ENCODE results near the gene FBXO30.

FBXO30 gene

GRCh38 chr6:145814501-145815308, at the start of gene FBXO30:
TSS of gene FBXO30 (minus strand) at chr6:145814795. CDS start at chr6:145806405, 8,390 bp downstream.
- DNase-seq (ENCODE audit: low read depth) = peak; percentile 85

GRCh38 chr6:145863988-145864616, 49.5 kb upstream of the FBXO30 start:
- no peak for DNase-seq (ENCODE audit: low read depth)

DNA sequence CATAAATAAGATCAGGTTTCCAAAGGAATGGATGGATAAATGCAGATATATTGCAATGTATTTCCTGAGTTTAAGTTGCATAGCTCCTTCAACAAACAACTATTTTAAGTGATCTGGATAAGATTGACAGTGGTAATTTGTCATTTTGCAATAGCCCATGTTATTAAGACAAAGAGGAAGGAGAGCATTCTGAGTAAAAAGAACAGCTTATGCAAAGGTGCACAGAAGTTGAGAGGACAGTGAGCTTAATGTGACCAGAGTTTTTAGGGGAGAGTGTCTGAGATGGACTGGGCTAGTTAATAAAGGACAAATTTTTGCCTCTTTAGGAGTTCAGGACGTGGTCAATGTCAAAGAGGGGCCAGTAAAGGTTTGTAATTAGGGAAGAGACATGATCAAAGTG, 48.8 kb upstream of the FBXO30 start:
- DNase-seq (ENCODE audit: low read depth) = no peak

DNA sequence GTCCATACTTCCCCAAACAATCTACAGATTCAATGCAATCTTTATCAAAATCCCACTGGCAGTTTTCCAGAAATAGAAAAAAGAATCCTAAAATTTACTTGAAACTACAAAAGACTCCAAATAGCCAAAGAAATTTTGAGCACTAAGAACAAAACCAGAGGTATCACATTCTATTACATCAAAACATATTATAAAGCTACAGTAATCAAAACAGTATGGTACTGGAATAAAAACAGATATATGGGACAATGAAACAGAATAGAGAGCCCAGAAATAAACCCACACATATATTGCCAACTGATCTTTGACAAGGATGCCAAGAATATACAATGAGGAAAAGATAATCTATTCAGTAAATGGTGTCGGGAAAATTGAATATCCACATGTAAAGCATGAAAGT, 46.0 kb upstream of the FBXO30 start:
- DNase-seq (ENCODE audit: low read depth) = no peak

GRCh38 chr6:145850671-145851070, 36.1 kb upstream of the FBXO30 start:
- DNase-seq (ENCODE audit: low read depth) = no peak

DNA sequence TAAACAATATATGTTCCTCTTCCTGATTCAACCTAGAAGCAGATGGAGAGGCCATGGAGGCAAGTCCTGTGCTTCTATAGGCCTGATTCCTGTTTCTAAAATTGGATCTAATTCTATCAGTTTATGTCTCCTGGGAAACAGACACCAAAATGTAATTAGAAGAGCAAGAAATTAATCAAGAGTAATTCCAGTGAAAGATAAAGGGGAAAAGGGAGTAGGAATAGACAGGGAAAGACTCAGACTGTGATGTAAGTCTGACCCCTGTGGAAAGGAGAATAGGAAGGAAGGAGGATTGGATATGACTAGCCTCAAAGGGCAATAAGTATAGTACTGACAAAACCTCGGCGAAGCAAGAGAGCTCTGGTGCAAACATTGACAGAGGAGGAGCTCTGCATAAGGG, 33.9 kb upstream of the FBXO30 start:
- no peak for DNase-seq (ENCODE audit: low read depth)

GRCh38 chr6:145845557-145845956, 31.0 kb upstream of the FBXO30 start:
- no peak for DNase-seq (ENCODE audit: low read depth)

- DNase-seq (ENCODE audit: low read depth) = no peak
Measured at GRCh38 chr6:145844933-145845540, 30.4 kb upstream of the FBXO30 start.

- no peak for DNase-seq (ENCODE audit: low read depth)
Measured at GRCh38 chr6:145842693-145843546, 28.3 kb upstream of the FBXO30 start.

GRCh38 chr6:145841668-145842067, 27.1 kb upstream of the FBXO30 start:
- no peak for DNase-seq (ENCODE audit: low read depth)

DNA sequence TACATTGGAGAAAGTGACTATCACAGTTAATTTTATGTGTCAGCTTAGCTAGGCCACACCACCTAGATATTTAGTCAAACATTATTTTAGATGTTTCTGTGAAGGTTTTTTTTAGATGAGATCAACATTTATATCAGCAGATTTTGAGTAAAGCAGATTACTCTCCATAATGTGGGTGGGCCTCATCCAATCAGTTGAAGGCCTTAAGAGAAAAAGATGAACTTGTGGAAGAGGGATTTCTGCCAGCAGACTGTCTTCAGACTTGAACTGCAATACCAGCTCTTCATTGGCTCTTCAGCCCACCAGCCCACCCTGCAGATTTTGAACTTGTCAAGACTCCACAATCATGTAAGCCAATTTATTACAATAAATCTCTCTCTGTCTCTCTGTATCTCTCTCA, 25.1 kb upstream of the FBXO30 start:
- DNase-seq (ENCODE audit: low read depth) = no peak

DNA sequence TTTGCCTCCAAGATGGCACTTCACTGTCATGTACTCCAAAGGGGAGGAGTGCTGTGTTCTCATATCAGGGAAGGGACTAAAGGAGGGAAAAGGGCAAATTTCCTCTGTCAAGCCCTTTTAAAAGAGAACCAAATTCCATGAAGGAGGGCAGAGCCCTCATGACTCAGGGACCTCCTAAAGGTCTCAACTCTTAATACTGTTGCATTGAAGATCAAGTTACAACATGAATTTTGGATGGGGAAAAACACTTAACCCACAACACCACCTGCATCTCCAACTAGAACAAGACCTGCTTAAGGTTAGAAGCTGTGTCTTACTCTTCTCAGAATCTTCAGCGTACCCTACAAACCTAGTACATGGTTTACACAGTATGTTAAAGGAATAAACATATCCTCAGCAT, 23.7 kb upstream of the FBXO30 start:
- DNase-seq (ENCODE audit: low read depth) = no peak

DNA sequence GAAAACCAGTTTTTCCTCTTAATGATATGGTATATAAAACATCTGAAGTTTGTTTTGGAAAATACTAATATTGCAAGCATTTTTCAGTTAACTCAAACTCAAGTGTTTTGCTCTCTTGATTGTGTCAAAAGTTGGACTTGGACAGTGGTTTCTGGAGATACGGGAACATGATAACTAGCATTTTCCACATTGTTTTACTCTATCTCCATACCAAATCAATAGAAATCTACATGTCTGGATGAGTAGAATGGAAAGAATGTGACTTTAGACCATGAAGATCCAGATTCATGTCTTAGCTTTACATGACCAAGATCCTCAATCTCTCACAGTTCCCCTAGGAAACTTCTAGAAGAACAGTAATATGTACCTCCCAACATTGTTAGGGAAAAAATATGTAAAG, 22.2 kb upstream of the FBXO30 start:
- no peak for DNase-seq (ENCODE audit: low read depth)

- DNase-seq (ENCODE audit: low read depth) = peak; percentile 5
Measured at GRCh38 chr6:145836170-145836569, 21.6 kb upstream of the FBXO30 start.

DNA sequence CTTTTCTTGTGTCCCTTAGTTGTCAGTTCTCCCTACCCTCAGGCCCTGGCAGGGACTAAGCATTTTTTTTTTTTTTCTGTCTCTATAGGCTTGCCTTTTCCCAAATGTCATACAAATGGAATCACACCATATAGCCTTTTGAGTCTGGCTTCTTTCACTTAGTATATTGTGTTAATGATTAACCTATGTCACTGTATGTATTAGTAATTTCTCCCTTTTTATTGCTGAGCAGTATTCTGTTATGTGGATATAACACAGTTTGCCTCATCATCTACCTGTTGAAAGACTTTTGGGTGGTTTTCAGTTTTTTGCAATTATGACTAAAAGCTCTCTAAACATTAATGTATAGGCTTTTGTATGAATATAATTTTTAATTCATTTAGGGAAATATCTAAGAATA, 16.0 kb upstream of the FBXO30 start:
- DNase-seq (ENCODE audit: low read depth) = no peak

DNA sequence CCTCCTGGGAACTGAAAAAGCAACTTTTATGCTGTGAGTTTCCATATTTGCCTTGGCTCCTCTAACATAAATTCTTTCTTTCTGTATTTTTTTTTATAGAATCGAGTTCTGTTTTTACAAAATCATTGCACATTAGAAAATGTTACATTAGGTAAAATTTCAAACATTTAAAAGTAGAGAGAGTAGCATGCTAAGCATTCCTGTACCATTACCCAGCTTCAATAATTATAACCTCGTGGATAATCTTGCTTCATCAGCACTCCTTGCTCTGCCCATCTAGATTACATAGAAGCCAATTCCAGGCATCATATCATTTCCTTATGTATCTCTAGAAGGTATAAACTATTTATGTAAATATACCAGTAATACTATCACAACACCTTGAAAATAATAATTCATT, 15.4 kb upstream of the FBXO30 start:
- no peak for DNase-seq (ENCODE audit: low read depth)

GRCh38 chr6:145829102-145829501, 14.5 kb upstream of the FBXO30 start:
- DNase-seq (ENCODE audit: low read depth) = no peak

DNA sequence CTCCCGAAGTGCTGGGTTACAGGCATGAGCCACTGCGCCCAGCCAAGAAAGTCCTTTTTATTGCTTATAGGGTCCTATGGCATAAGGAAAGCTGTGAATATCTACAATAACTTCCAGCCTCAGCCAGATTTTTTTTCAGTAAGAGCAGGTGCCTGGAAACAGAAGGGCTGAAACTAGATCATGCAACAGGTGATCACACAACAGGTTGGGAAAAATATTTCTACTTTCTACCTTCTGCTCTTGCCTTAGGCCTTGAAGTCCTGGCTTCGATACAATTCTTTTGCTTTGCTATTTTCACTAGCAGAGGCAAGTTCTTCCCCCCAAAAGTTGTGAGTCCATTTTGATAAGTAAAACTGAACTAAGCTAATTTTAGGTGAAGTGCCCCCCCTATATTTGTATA, 9.7 kb upstream of the FBXO30 start:
- DNase-seq (ENCODE audit: low read depth) = no peak

- no peak for DNase-seq (ENCODE audit: low read depth)
Measured at GRCh38 chr6:145823328-145823944, 8.8 kb upstream of the FBXO30 start.

- no peak for DNase-seq (ENCODE audit: low read depth)
Measured at GRCh38 chr6:145822456-145822855, 7.9 kb upstream of the FBXO30 start.

DNA sequence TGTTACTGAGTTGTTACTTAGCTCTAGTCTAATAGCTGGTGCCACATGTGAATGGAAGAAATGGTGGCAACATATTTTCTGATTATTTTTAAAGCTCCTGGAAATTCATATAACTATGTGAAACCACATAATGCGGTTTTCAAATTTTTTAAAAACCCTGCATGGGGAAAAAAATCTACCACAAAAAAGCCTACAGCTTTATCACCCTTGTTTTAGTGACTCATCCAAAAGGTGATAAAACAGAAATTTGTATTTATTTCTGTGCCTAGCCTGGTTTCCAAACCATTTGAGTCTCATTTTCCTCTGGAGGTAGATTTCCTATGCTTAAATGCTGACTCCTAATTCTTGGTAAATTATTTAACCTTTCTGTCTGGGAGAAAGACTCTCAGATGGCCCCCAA, 5.4 kb upstream of the FBXO30 start:
- DNase-seq (ENCODE audit: low read depth) = no peak

DNA sequence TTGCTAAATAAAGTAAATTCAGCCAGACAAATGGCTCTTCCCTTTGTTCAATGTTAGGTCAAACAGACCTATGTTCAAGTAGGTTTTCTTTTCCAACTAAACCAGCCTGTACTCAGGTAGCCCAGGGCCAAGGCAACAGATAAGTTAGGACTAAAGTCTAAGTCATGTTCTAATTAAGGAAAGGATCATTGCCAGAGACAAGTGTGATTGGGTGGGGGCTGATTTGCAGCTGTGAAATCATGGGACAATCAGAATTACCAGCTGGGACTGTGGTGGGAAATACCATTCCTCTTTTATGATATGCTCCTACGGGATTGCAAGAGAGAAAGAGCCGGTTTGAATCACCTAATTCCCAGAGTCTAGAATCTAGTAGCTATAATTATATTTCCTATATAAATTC, 4.2 kb upstream of the FBXO30 start:
- DNase-seq (ENCODE audit: low read depth) = no peak

All from activated T-cell treated with anti-CD3 and anti-CD28 coated beads for 48 hours (primary cell).